ENCODE data around the gene LRRC59.
"Not testable (repeated sequence)": the region's sequence is repeated elsewhere in the genome, so short reads cannot be mapped to it uniquely, and the experiment has no call there.

DNA sequence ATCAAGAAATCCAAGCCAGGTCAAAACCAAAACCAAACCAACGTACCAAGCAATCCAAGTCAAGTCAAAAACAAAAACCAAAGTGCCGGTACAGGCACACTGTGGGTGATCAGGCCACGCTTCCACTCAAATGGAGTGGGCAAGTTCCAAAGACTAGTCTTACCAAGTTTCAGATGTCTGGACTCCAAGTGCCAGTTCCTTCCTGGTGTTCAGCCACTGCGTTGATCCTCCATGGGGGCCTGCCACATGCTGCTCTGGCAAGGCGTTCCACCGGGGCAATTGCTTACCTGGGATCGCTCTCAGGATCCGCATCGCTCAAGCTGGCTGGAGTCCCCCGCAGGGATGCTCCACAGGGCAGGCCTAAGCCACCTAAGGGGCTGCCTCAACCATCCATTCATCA is 22.3 kb upstream of the LRRC59 start:
- TF ChIP-seq, protein P1, sequence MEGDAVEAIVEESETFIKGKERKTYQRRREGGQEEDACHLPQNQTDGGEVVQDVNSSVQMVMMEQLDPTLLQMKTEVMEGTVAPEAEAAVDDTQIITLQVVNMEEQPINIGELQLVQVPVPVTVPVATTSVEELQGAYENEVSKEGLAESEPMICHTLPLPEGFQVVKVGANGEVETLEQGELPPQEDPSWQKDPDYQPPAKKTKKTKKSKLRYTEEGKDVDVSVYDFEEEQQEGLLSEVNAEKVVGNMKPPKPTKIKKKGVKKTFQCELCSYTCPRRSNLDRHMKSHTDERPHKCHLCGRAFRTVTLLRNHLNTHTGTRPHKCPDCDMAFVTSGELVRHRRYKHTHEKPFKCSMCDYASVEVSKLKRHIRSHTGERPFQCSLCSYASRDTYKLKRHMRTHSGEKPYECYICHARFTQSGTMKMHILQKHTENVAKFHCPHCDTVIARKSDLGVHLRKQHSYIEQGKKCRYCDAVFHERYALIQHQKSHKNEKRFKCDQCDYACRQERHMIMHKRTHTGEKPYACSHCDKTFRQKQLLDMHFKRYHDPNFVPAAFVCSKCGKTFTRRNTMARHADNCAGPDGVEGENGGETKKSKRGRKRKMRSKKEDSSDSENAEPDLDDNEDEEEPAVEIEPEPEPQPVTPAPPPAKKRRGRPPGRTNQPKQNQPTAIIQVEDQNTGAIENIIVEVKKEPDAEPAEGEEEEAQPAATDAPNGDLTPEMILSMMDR (IDR thresholded peaks at IDR 0.05): not testable (repeated sequence)
- not testable (repeated sequence) for TF ChIP-seq EP300, POLR2A (IDR thresholded peaks at IDR 0.05)
